Right renal cortex interstitium (tissue), 3 donors: ENCODE results near the gene IGFBP6. TPM values are rescaled to one million over a fixed set of nuclear protein-coding genes. Genes with fewer than 3 reads are reported as not detected.

Source experiments
- DNase-seq, 3 donors: peaks; one replicate each; pipeline ENCODE4 v3.0.0-alpha.2; 2013; ENCODE audit warnings: low read depth in 3 of 3, low spot score in 2 of 3
- polyA plus RNA-seq, 3 donors: library from polyadenylated mRNA; unstranded; fragments of 120-200 nt; gene quantifications; one replicate each; pipeline ENCODE4 v1.2.1, GENCODE V29; 2013; ENCODE audit not compliant: insufficient read length in 3 of 3

IGFBP6 gene
- polyA plus RNA-seq, 3 donors = 12.2 to 12.8 (median 12.4) TPM

GRCh38 chr12:53113951-53114350 lies 16.5 kb downstream of the IGFBP6 start:
- DNase-seq = no peak

GRCh38 chr12:53115112-53115890 lies 17.8 kb downstream of the IGFBP6 start:
- DNase-seq = no peak

GRCh38 chr12:53115891-53116648 lies 18.6 kb downstream of the IGFBP6 start:
- DNase-seq = no peak

GRCh38 chr12:53118751-53119300 lies 21.4 kb downstream of the IGFBP6 start:
- no peak for DNase-seq

- no peak for DNase-seq
These were observed 23.4 kb downstream of the IGFBP6 start for GRCh38 chr12:53120685-53121525.

GRCh38 chr12:53122961-53123468 lies 25.5 kb downstream of the IGFBP6 start:
- DNase-seq = no peak

- no peak for DNase-seq
These were observed 26.3 kb downstream of the IGFBP6 start for GRCh38 chr12:53123578-53124351.

- DNase-seq = no peak
These were observed 26.9 kb downstream of the IGFBP6 start for GRCh38 chr12:53124352-53124723.

GRCh38 chr12:53127169-53127568 lies 29.7 kb downstream of the IGFBP6 start:
- DNase-seq = no peak

- DNase-seq = no peak
These were observed 31.5 kb downstream of the IGFBP6 start for GRCh38 chr12:53128780-53129569.

GRCh38 chr12:53131844-53132243 lies 34.4 kb downstream of the IGFBP6 start:
- DNase-seq = no peak

GRCh38 chr12:53133722-53134121 lies 36.3 kb downstream of the IGFBP6 start:
- no peak for DNase-seq

- no peak for DNase-seq
These were observed 45.9 kb downstream of the IGFBP6 start for GRCh38 chr12:53143355-53143754.

GRCh38 chr12:53145383-53146260 lies 48.2 kb downstream of the IGFBP6 start:
- DNase-seq = no peak

- DNase-seq = no peak
These were observed 49.7 kb downstream of the IGFBP6 start for GRCh38 chr12:53147181-53147580.

GRCh38 chr12:53147653-53148052 lies 50.2 kb downstream of the IGFBP6 start:
- no peak for DNase-seq

- DNase-seq = no peak
These were observed 53.6 kb downstream of the IGFBP6 start for GRCh38 chr12:53151039-53151438.
